DOHH2 (cell line): ENCODE results near the gene ARHGAP44.

Experiments
- CTCF ChIP-seq: fragments of 200-600 bp; sonication (generic); IDR thresholded peaks from one replicate; pipeline ENCODE4 v1.5.1; 2014; ENCODE audit warnings: antibody characterized with exemption, mild to moderate bottlenecking, low read depth, low read length; ENCODE audit not compliant: poor library complexity, severe bottlenecking
- EZH2phosphoT487 ChIP-seq: fragments of 200-600 bp; sonication (generic); IDR thresholded peaks from 2 replicates; pipeline ENCODE4 v1.6.1; 2017; ENCODE audit warnings: borderline replicate concordance, mild to moderate bottlenecking, antibody characterized with exemption, low read length, moderate library complexity, mixed read lengths

- TF ChIP-seq CTCF = no peak
- TF ChIP-seq EZH2phosphoT487 = no peak
Observed at GRCh38 chr17:12883472-12883871, 94.2 kb downstream of the ARHGAP44 start.
